Endodermal cell (in vitro differentiated cells): ENCODE data around the gene FAM217B. TPM values are rescaled to one million over a fixed set of nuclear protein-coding genes. Genes with fewer than 3 reads are reported as not detected.

Experiments used
- DNase-seq: peaks from one replicate; pipeline ENCODE4 v3.0.0-alpha.2; 2017
- H3K27ac ChIP-seq: 2 replicates; pipeline ENCODE4 v1.5.1; 2013; ENCODE audit warnings: mild to moderate bottlenecking, low read depth, low read length, moderate library complexity
- H3K27me3 ChIP-seq: 2 replicates; pipeline ENCODE4 v1.6.1; 2013; ENCODE audit warnings: mild to moderate bottlenecking, low read length, moderate library complexity; ENCODE audit not compliant: insufficient read depth, control insufficient read depth, poor library complexity, severe bottlenecking
- H3K36me3 ChIP-seq: 2 replicates; pipeline ENCODE4 v1.7.0; 2013; ENCODE audit warnings: mild to moderate bottlenecking, low read length, moderate library complexity; ENCODE audit not compliant: control insufficient read depth, insufficient read depth
- H3K4me1 ChIP-seq: one replicate; pipeline ENCODE4 v1.7.0; 2013; ENCODE audit warnings: low read length; ENCODE audit not compliant: control insufficient read depth, insufficient read depth
- H3K4me3 ChIP-seq: 2 replicates; pipeline ENCODE4 v1.5.1; 2013; ENCODE audit warnings: mild to moderate bottlenecking, low read length, moderate library complexity
- H3K9ac ChIP-seq: 2 replicates; pipeline ENCODE4 v1.6.1; 2013; ENCODE audit warnings: mild to moderate bottlenecking, low read length, moderate library complexity; ENCODE audit not compliant: poor library complexity, severe bottlenecking; ENCODE audit errors: extremely low read depth
- H3K9me3 ChIP-seq: 2 replicates; pipeline ENCODE4 v1.6.1; 2013; ENCODE audit warnings: mild to moderate bottlenecking, low read length, moderate library complexity; ENCODE audit not compliant: control insufficient read depth
- H3K27ac Mint-ChIP-seq: 2 replicates; pipeline ENCODE4 v1.8.0; 2020; ENCODE audit warnings: mixed read lengths
- H3K27me3 Mint-ChIP-seq: 2 replicates; pipeline ENCODE4 v1.8.0; 2021; ENCODE audit warnings: mild to moderate bottlenecking, mixed read lengths; ENCODE audit not compliant: insufficient read depth
- H3K36me3 Mint-ChIP-seq: 2 replicates; pipeline ENCODE4 v1.8.0; 2020; ENCODE audit warnings: low read depth, mixed read lengths
- H3K4me1 Mint-ChIP-seq: 2 replicates; pipeline ENCODE4 v1.8.0; 2020; ENCODE audit warnings: mixed read lengths
- H3K4me3 Mint-ChIP-seq: 2 replicates; pipeline ENCODE4 v1.8.0; 2020; ENCODE audit warnings: mild to moderate bottlenecking, moderate library complexity, mixed read lengths
- H3K9me3 Mint-ChIP-seq: 2 replicates; pipeline ENCODE4 v1.8.0; 2020; ENCODE audit warnings: mild to moderate bottlenecking, mixed read lengths
- CTCF ChIP-seq: fragments of 200-600 bp; sonication (generic); conservative IDR thresholded peaks from 2 replicates; pipeline ENCODE4 v1.5.0; 2021; ENCODE audit warnings: antibody characterized with exemption, mild to moderate bottlenecking
- WGBS, 2 experiments: methylation state at CpG; one replicate each; pipeline versions ENCODE4 v1.1.5 to v1.1.7; 2013; ENCODE audit warnings: missing lambda C conversion rate in 2 of 2, mixed read lengths in 1 of 2; ENCODE audit not compliant: insufficient coverage in 1 of 2, insufficient read length in 1 of 2; 5-methylcytosine and 5-hydroxymethylcytosine counted together
- total RNA-seq, 2 donors: library from RNA; stranded (reverse); fragmentation: NEBNext Ultra II Directional in 1 of 2; extraction: Animal tissue kit (Norgen Biotek cat#: 25700) in 1 of 2; gene quantifications; 2 replicates in 1 of 2; 3 replicates in 1 of 2; pipeline ENCODE4 v1.2.1, GENCODE V29; 2021

FAM217B gene
- total RNA-seq, 2 donors from 2014 or later = 24.4 to 25.1 TPM

- Mint-ChIP-seq H3K9me3 (no peaks in the 10 kb centered on the region), H3K4me1 (peaks cover 11% of the 10 kb centered on the region), H3K36me3 (peaks cover 2% of the 10 kb centered on the region), H3K27me3 (no peaks in the 10 kb centered on the region), H3K27ac (no peak overlapping the region), H3K4me3 (no peak overlapping the region)
- WGBS, 2 experiments = 83% methylated on average over 4 of the region's 4 CpGs; no CpG with 5 or more reads in 1 of the 2 experiments
- no peak for TF ChIP-seq CTCF
- Histone ChIP-seq H3K4me1 (no peaks in the 10 kb centered on the region), H3K27me3 (no peaks in the 10 kb centered on the region), H3K4me3 (no peak overlapping the region), H3K9me3 (no peaks in the 10 kb centered on the region), H3K27ac (no peak overlapping the region), H3K9ac (no peak overlapping the region), H3K36me3 (no peaks in the 10 kb centered on the region)
- DNase-seq = no peak
Measured at GRCh38 chr20:59984541-59984940, 44.4 kb downstream of the FAM217B start.

GRCh38 chr20:59985164-59985563, 45.0 kb downstream of the FAM217B start:
- no peak overlapping the region for H3K27ac Mint-ChIP-seq
- H3K36me3 Mint-ChIP-seq = peaks cover 2% of the 10 kb centered on the region
- no peaks in the 10 kb centered on the region for H3K9me3 Mint-ChIP-seq

GRCh38 chr20:59985864-59986263, 45.7 kb downstream of the FAM217B start:
- no peak for DNase-seq
- peak; percentile 69 for TF ChIP-seq CTCF
- 87 to 92% methylated on average over 2 to 3 of the region's 3 CpGs for WGBS, 2 experiments
- Mint-ChIP-seq H3K27me3 (no peaks in the 10 kb centered on the region), H3K4me1 (peaks cover 12% of the 10 kb centered on the region), H3K36me3 (peaks cover 2% of the 10 kb centered on the region), H3K9me3 (no peaks in the 10 kb centered on the region), H3K27ac (no peak overlapping the region), H3K4me3 (no peak overlapping the region)
- Histone ChIP-seq H3K4me3 (no peak overlapping the region), H3K9ac (no peak overlapping the region), H3K9me3 (no peaks in the 10 kb centered on the region), H3K4me1 (no peaks in the 10 kb centered on the region), H3K27me3 (no peaks in the 10 kb centered on the region), H3K36me3 (no peaks in the 10 kb centered on the region), H3K27ac (no peak overlapping the region)

More at GRCh38 chr20:59985164-59985563, 45.0 kb downstream of the FAM217B start:
- Histone ChIP-seq H3K4me1 (no peaks in the 10 kb centered on the region), H3K9me3 (no peaks in the 10 kb centered on the region), H3K36me3 (no peaks in the 10 kb centered on the region), H3K4me3 (no peak overlapping the region), H3K9ac (no peak overlapping the region), H3K27me3 (no peaks in the 10 kb centered on the region), H3K27ac (no peak overlapping the region)
- DNase-seq = no peak
- TF ChIP-seq CTCF = no peak
- Mint-ChIP-seq H3K4me1 (peaks cover 11% of the 10 kb centered on the region), H3K4me3 (no peak overlapping the region), H3K27me3 (no peaks in the 10 kb centered on the region)
- 92 to 98% methylated on average over 8 of the region's 8 CpGs for WGBS, 2 experiments
